Thoracic aorta (tissue), 2 donors: ENCODE measurements around the gene HHIPL2. TPM values are rescaled to one million over a fixed set of nuclear protein-coding genes. Genes with fewer than 3 reads are reported as not detected.

ENCODE experiments used
- ATAC-seq: fragments of 150-250 bp; one replicate; pipeline ENCODE4 v1.8.0; 2017; ENCODE audit warnings: low read depth; ENCODE audit not compliant: insufficient number of reproducible peaks, low FRiP score
- DNase-seq: peaks from one replicate; pipeline ENCODE4 v3.0.0-alpha.2; 2020; ENCODE audit warnings: low spot score
- H3K27ac ChIP-seq, 2 donors: fragments of 200-600 bp; sonication (generic); 1 replicate in 1 of 2; 2 replicates in 1 of 2; pipeline ENCODE4 v1.5.1; 2016; ENCODE audit warnings: mild to moderate bottlenecking in 2 of 2, moderate library complexity in 2 of 2
- H3K27me3 ChIP-seq: fragments of 200-600 bp; sonication (generic); replicated peaks from 2 replicates; pipeline ENCODE4 v1.6.0; 2016; ENCODE audit warnings: mild to moderate bottlenecking; ENCODE audit not compliant: insufficient read depth
- H3K36me3 ChIP-seq: fragments of 200-600 bp; sonication (generic); one replicate; pipeline ENCODE4 v1.5.1; 2016
- H3K4me1 ChIP-seq, 2 donors: fragments of 200-600 bp; sonication (generic); 1 replicate in 1 of 2; 2 replicates in 1 of 2; pipeline versions ENCODE4 v1.5.1 to v1.6.0; 2016; ENCODE audit warnings: low read depth in 2 of 2, mild to moderate bottlenecking in 1 of 2; ENCODE audit not compliant: control insufficient read depth in 1 of 2
- H3K4me3 ChIP-seq: fragments of 200-600 bp; sonication (generic); 2 replicates; pipeline ENCODE4 v1.5.1; 2016; ENCODE audit warnings: mild to moderate bottlenecking
- H3K9me3 ChIP-seq: fragments of 200-600 bp; sonication (generic); 2 replicates; pipeline ENCODE4 v1.5.1; 2016
- CTCF ChIP-seq: fragments of 200-600 bp; sonication (generic); IDR thresholded peaks from one replicate; pipeline ENCODE4 v1.5.1; 2019; ENCODE audit warnings: antibody characterized with exemption
- total RNA-seq, 2 donors: library from RNA; depleted of rRNA; stranded (reverse); fragments of >200 nt; gene quantifications; one replicate each; pipeline versions ENCODE4 v1.1.0 to v1.2.3, GENCODE V29; 2016

HHIPL2 gene
- total RNA-seq, 2 donors from 2014 or later: not detected

DNA sequence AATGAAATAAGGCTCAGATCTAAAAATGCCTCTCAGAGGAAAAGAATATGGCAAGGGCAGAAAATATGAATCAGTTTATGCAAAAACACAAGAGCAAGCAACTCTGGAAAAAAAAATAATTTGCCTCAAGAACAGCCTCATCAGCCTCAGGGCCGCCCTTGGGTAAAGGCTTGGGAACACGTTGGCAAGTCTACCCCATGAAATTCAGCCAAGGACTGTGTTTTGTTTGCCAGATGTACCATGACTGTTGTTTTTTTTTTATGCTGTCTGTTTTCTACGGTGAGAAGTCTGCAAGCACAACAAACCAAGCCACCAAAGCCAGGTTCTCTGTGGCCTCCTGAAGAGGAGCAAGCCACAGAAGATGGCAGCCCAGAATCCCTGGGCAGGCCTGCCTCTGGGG, 18.0 kb downstream of the HHIPL2 start:
- no peak for ATAC-seq
- H3K27me3 ChIP-seq: no peaks in the 10 kb centered on the region
- no peaks in the 10 kb centered on the region for H3K9me3 ChIP-seq
- H3K27ac ChIP-seq: no peak overlapping the region
- TF ChIP-seq CTCF: no peak
- H3K4me1 ChIP-seq: no peaks in the 10 kb centered on the region
- no peaks in the 10 kb centered on the region for H3K36me3 ChIP-seq
- no peak overlapping the region for H3K4me3 ChIP-seq
- no peak for DNase-seq

DNA sequence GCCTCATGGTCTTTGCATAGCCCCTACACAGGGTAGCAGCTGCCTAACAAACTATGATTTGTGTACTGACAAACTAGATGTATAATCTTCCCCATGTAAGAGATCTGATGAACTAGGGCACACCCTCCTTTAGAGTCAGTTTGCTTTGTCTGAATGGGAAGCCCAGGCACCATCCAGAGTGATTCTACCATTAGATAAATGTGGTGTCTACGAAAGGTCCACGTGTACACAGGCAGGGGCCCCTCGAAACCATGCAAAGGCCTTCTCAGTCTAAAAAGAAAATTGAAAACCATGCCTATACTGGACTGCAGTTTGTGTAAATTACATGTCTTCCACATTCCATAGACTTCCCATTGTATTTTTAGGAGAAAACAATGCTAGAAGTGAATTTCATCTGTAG, 18.7 kb downstream of the HHIPL2 start:
- no peaks in the 10 kb centered on the region for H3K27me3 ChIP-seq
- no peaks in the 10 kb centered on the region for H3K9me3 ChIP-seq
- TF ChIP-seq CTCF: no peak
- H3K4me1 ChIP-seq: no peaks in the 10 kb centered on the region
- H3K4me3 ChIP-seq: no peak overlapping the region
- H3K36me3 ChIP-seq: no peaks in the 10 kb centered on the region
- ATAC-seq (no peak), DNase-seq (no peak)
- H3K27ac ChIP-seq: no peak overlapping the region

- DNase-seq: no peak
- TF ChIP-seq CTCF: no peak
- Histone ChIP-seq H3K4me3 (no peak overlapping the region), H3K27me3 (no peaks in the 10 kb centered on the region), H3K36me3 (no peaks in the 10 kb centered on the region), H3K9me3 (no peaks in the 10 kb centered on the region), H3K27ac (no peak overlapping the region), H3K4me1 (no peaks in the 10 kb centered on the region)
- ATAC-seq: no peak
Measured at GRCh38 chr1:222525951-222526350, 22.0 kb downstream of the HHIPL2 start.

GRCh38 chr1:222523852-222524251, 24.1 kb downstream of the HHIPL2 start:
- Histone ChIP-seq H3K36me3 (no peaks in the 10 kb centered on the region), H3K27ac (no peak overlapping the region), H3K27me3 (no peaks in the 10 kb centered on the region), H3K9me3 (no peaks in the 10 kb centered on the region), H3K4me3 (no peak overlapping the region), H3K4me1 (no peaks in the 10 kb centered on the region)
- TF ChIP-seq CTCF: no peak
- DNase-seq: no peak
- no peak for ATAC-seq

DNA sequence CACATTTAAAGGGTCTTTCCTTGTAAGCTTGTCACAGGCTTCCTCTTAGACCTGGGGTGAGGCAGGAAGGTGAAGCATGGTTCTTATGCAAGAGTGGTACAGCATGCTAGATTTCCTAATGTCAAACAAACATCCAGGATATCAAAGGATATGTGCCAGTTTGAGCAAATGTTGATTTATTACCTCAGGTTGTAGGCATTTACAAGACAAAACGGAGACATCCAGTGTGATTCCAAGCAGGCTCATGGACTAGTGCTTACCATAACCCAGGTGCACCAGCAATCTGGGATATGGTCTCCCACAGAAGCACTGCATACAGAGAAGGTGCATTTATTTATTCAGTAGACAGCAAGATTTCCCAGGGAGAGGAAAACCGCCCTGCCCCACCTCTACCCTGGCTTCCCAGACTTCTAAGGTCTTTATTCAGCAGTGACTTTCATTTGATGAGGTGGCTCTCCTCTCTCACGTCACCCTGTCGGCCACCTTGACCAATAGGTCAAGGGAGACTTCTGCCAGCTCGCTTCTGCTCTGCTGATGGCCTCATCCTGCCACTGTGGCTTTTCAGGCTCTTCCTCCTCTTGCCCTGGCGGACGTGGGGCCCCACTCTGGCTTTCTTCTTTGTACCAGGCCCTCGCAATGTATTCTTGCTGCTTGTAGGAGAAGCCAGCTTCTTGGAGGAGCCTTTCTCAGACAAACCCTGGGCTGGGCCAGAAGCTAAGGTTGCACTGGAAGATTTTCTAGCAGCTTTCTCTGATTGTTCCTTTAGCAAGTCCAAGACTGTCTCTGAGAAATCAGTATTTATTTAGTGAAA, 25.6 kb downstream of the HHIPL2 start:
- Histone ChIP-seq H3K27ac (no peak overlapping the region), H3K36me3 (no peaks in the 10 kb centered on the region), H3K27me3 (no peaks in the 10 kb centered on the region), H3K9me3 (no peaks in the 10 kb centered on the region), H3K4me3 (no peak overlapping the region), H3K4me1 (no peaks in the 10 kb centered on the region)
- DNase-seq: no peak
- no peak for ATAC-seq
- no peak for TF ChIP-seq CTCF
